Keratinocyte (primary cell): ENCODE measurements around the gene CCDC3. TPM values are rescaled to one million over a fixed set of nuclear protein-coding genes. Genes with fewer than 3 reads are reported as not detected.

Source experiments
- DNase-seq: peaks from one replicate; pipeline ENCODE4 v3.0.0-alpha.2; 2011; ENCODE audit warnings: low read depth, missing footprints, low spot score
- FAIRE-seq: peaks from 2 replicates; lab custom pipeline; 2011; peaks lifted over from hg19 to GRCh38; lab: Jason Lieb, UNC
- H2AFZ ChIP-seq: 2 replicates; pipeline ENCODE4 v1.6.0; 2012; ENCODE audit warnings: low read length, control low read depth, inconsistent platforms; ENCODE audit not compliant: control insufficient read depth
- H3K27ac ChIP-seq: 2 replicates; pipeline ENCODE4 v1.5.1; 2011; ENCODE audit warnings: low read length; ENCODE audit not compliant: control insufficient read depth, insufficient read depth
- H3K27me3 ChIP-seq: 3 replicates; pipeline ENCODE4 v1.6.0; 2011; ENCODE audit warnings: low read length; ENCODE audit not compliant: control insufficient read depth, insufficient read depth; ENCODE audit errors: extremely low read depth
- H3K36me3 ChIP-seq, 2 experiments: 2 replicates in 1 of 2; 3 replicates in 1 of 2; pipeline ENCODE4 v1.5.1; 2011; ENCODE audit warnings: low read length in 2 of 2, mild to moderate bottlenecking in 1 of 2; ENCODE audit not compliant: control insufficient read depth in 2 of 2, insufficient read depth in 2 of 2; ENCODE audit errors: extremely low read depth in 1 of 2
- H3K4me1 ChIP-seq: 3 replicates; pipeline ENCODE4 v1.5.1; 2011; ENCODE audit warnings: low read length; ENCODE audit not compliant: control insufficient read depth, insufficient read depth; ENCODE audit errors: extremely low read depth
- H3K4me2 ChIP-seq: 3 replicates; pipeline ENCODE4 v1.6.0; 2011; ENCODE audit warnings: low read depth, low read length; ENCODE audit not compliant: control insufficient read depth, insufficient read depth; ENCODE audit errors: extremely low read depth
- H3K4me3 ChIP-seq, 3 experiments: fragments of 200-600 bp in 1 of 3; sonication (generic) in 1 of 3; 2 replicates in 2 of 3; 3 replicates in 1 of 3; pipeline ENCODE4 v1.5.1; 2011 to 2016; ENCODE audit warnings: low read length in 3 of 3, mild to moderate bottlenecking in 3 of 3, control low read depth in 2 of 3, inconsistent platforms in 1 of 3, low read depth in 1 of 3, mixed read lengths in 1 of 3, mixed run types in 1 of 3, moderate library complexity in 1 of 3; ENCODE audit not compliant: control insufficient read depth in 2 of 3, insufficient read depth in 2 of 3; ENCODE audit errors: extremely low read depth in 1 of 3
- H3K79me2 ChIP-seq: 2 replicates; pipeline ENCODE4 v1.6.0; 2012; ENCODE audit warnings: low read length; ENCODE audit not compliant: control insufficient read depth, insufficient read depth
- H3K9ac ChIP-seq: 3 replicates; pipeline ENCODE4 v1.6.0; 2011; ENCODE audit warnings: low read length; ENCODE audit not compliant: control insufficient read depth, insufficient read depth; ENCODE audit errors: extremely low read depth
- H3K9me1 ChIP-seq: 3 replicates; pipeline ENCODE4 v1.6.0; 2011; ENCODE audit warnings: low read length; ENCODE audit not compliant: control insufficient read depth, insufficient read depth; ENCODE audit errors: extremely low read depth
- H3K9me3 ChIP-seq: 2 replicates; pipeline ENCODE4 v1.5.1; 2012; ENCODE audit warnings: low read depth, low read length; ENCODE audit not compliant: control insufficient read depth
- H4K20me1 ChIP-seq: 3 replicates; pipeline ENCODE4 v1.6.0; 2011; ENCODE audit warnings: low read length; ENCODE audit not compliant: control insufficient read depth, insufficient read depth; ENCODE audit errors: extremely low read depth
- CTCF ChIP-seq, 3 experiments: IDR thresholded peaks in 1 of 3; conservative IDR thresholded peaks in 1 of 3; optimal IDR thresholded peaks in 1 of 3; 2 replicates in 2 of 3; 3 replicates in 1 of 3; pipeline versions ENCODE3 to v1.5.1; 2011; ENCODE audit warnings: low read length in 3 of 3, mild to moderate bottlenecking in 3 of 3, moderate library complexity in 2 of 3, control low read depth in 1 of 3, inconsistent platforms in 1 of 3; ENCODE audit not compliant: insufficient read depth in 2 of 3; ENCODE audit errors: extremely low read depth in 1 of 3
- EZH2 ChIP-seq: IDR thresholded peaks from one replicate; pipeline ENCODE4 v1.6.1; 2012; ENCODE audit warnings: inconsistent platforms, mild to moderate bottlenecking, low read length, moderate library complexity
- dilution Hi-C: fragments of 300-500 bp; cut with MboI; formaldehyde crosslinking; loops from one replicate; pipeline ENCODE4 v1.7.0; 2020; ENCODE audit warnings: low sequenced_read_pairs; ENCODE audit not compliant: extremely low pct_ligation_motif_present
- polyA plus RNA-seq, 5 experiments: library from polyadenylated mRNA; depleted of rRNA in 3 of 5; stranded (reverse) in 3 of 5; stranded (forward) in 1 of 5; unstranded in 1 of 5; fragments of >200 nt; gene quantifications; 1 replicate in 1 of 5; 2 replicates in 3 of 5; 3 replicates in 1 of 5; pipeline versions ENCODE4 v1.2.1 to v1.2.3, GENCODE V29; 2011 to 2012; ENCODE audit warnings: missing spikeins in 2 of 5, low read depth in 1 of 5, low replicate concordance in 1 of 5

The CCDC3 gene
- polyA plus RNA-seq, 1 donor (not counting 4 experiments of a cell fraction or from before 2014, with no cell fraction given), result 0.39 TPM

DNA sequence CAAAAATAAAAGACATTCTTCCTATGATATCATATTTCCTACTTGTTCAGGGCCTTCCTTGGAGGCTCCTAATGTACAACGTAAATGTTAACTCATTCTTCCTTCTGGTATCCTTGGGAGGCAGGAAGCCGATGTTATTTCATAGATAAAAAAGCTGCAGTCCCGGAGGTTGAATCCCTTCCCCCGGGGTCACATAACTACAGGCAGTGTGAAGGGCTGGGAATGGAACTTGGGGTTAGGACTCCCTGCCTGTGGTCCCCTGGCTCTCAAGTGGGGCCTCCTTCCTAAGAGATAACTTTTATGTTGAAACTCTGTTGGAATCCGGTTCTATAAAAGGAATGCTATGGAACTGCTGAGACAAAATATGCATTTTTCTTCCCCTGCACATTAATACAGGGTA is 14.9 kb upstream of the CCDC3 start:
- Histone ChIP-seq H3K79me2 (no peaks in the 10 kb centered on the region), H3K27me3 (no peaks in the 10 kb centered on the region), H3K4me3 (no peak overlapping the region), H3K9me3 (no peaks in the 10 kb centered on the region), H3K4me2 (no peak overlapping the region), H3K9me1 (no peaks in the 10 kb centered on the region), H3K4me1 (peaks cover 9% of the 10 kb centered on the region), H4K20me1 (no peaks in the 10 kb centered on the region), H3K9ac (no peak overlapping the region), H2AFZ (no peak overlapping the region), H3K36me3 (no peaks in the 10 kb centered on the region), H3K27ac (no peak overlapping the region)
- dilution Hi-C loops, result no loop called here
- no peak for FAIRE-seq
- no peak for TF ChIP-seq CTCF (optimal IDR thresholded peaks at IDR 0.05 in 1 of 3, IDR thresholded peaks at IDR 0.05 in 1 of 3, conservative IDR thresholded peaks at IDR 0.05 in 1 of 3; ENCODE audit: extremely low read depth in 1 of 3, insufficient read depth in 2 of 3, low read length in 3 of 3)
- TF ChIP-seq EZH2, result no peak
- no peak for DNase-seq

DNA sequence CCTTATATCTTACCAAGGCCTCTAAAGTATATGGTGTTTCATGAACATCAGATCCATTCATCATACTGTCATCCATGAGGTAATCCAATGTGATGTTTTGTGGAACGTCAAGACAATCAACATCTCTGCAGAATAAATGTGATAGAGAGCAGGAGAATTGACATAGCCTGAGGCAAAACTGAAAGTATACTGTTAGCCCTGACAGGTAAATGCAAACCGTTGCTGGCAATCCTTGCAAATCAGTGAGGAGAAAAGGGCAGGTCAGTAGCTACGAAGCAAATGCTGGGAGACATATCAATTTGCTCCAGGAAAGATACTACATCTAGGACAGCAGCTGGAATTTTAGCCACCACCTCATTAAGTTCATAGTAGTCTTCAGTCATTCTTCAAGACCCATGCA is 4.5 kb upstream of the CCDC3 start:
- Histone ChIP-seq H3K4me2 (no peak overlapping the region), H3K9me3 (no peaks in the 10 kb centered on the region), H3K9me1 (no peaks in the 10 kb centered on the region), H3K79me2 (no peaks in the 10 kb centered on the region), H3K36me3 (no peaks in the 10 kb centered on the region), H4K20me1 (no peaks in the 10 kb centered on the region), H3K9ac (no peak overlapping the region), H3K27ac (no peak overlapping the region), H2AFZ (no peak overlapping the region), H3K4me3 (no peak overlapping the region), H3K27me3 (peaks cover 7% of the 10 kb centered on the region), H3K4me1 (no peaks in the 10 kb centered on the region)
- TF ChIP-seq EZH2 (no peak), CTCF (optimal IDR thresholded peaks at IDR 0.05 in 1 of 3, IDR thresholded peaks at IDR 0.05 in 1 of 3, conservative IDR thresholded peaks at IDR 0.05 in 1 of 3; ENCODE audit: extremely low read depth in 1 of 3, insufficient read depth in 2 of 3, low read length in 3 of 3) (no peak)
- dilution Hi-C loops, result no loop called here
- FAIRE-seq, result no peak
- DNase-seq, result no peak
